ENCODE data around the gene ALK. TPM values are rescaled to one million over a fixed set of nuclear protein-coding genes. Genes with fewer than 3 reads are reported as not detected.

ALK gene
- total RNA-seq, 4 donors from 2014 or later, result 0.85 to 2.4 (median 1.8) TPM

- TF ChIP-seq CTCF (IDR thresholded peaks at IDR 0.05; ENCODE audit: low read depth), result no peak
Measured at GRCh38 chr2:29580223-29580622, 341.2 kb downstream of the ALK start.

GRCh38 chr2:29579495-29580169 is 341.8 kb downstream of the ALK start:
- TF ChIP-seq CTCF (IDR thresholded peaks at IDR 0.05; ENCODE audit: low read depth), result no peak

GRCh38 chr2:29578084-29578598 is 343.2 kb downstream of the ALK start:
- no peak for TF ChIP-seq CTCF (IDR thresholded peaks at IDR 0.05; ENCODE audit: low read depth)

- TF ChIP-seq CTCF (IDR thresholded peaks at IDR 0.05; ENCODE audit: low read depth), result no peak
Measured at GRCh38 chr2:29576231-29576630, 345.2 kb downstream of the ALK start.

- TF ChIP-seq CTCF (IDR thresholded peaks at IDR 0.05; ENCODE audit: low read depth), result no peak
Measured at GRCh38 chr2:29575370-29575890, 346.0 kb downstream of the ALK start.

- no peak for TF ChIP-seq CTCF (IDR thresholded peaks at IDR 0.05; ENCODE audit: low read depth)
Measured at GRCh38 chr2:29573612-29574011, 347.8 kb downstream of the ALK start.

- no peak for TF ChIP-seq CTCF (IDR thresholded peaks at IDR 0.05; ENCODE audit: low read depth)
Measured at GRCh38 chr2:29573147-29573546, 348.2 kb downstream of the ALK start.
